HG03558 (cell line): Measurements from ENCODE around the gene FBXO10.

Experiments
- ATAC-seq: cut with Tn5 transposase; IDR thresholded peaks from one replicate; pipeline ENCODE4 v1.9.1; 2021; ENCODE audit warnings: moderate number of reproducible peaks; ENCODE audit not compliant: unreplicated experiment; ENCODE audit errors: extremely low read depth

The FBXO10 gene, protein sequence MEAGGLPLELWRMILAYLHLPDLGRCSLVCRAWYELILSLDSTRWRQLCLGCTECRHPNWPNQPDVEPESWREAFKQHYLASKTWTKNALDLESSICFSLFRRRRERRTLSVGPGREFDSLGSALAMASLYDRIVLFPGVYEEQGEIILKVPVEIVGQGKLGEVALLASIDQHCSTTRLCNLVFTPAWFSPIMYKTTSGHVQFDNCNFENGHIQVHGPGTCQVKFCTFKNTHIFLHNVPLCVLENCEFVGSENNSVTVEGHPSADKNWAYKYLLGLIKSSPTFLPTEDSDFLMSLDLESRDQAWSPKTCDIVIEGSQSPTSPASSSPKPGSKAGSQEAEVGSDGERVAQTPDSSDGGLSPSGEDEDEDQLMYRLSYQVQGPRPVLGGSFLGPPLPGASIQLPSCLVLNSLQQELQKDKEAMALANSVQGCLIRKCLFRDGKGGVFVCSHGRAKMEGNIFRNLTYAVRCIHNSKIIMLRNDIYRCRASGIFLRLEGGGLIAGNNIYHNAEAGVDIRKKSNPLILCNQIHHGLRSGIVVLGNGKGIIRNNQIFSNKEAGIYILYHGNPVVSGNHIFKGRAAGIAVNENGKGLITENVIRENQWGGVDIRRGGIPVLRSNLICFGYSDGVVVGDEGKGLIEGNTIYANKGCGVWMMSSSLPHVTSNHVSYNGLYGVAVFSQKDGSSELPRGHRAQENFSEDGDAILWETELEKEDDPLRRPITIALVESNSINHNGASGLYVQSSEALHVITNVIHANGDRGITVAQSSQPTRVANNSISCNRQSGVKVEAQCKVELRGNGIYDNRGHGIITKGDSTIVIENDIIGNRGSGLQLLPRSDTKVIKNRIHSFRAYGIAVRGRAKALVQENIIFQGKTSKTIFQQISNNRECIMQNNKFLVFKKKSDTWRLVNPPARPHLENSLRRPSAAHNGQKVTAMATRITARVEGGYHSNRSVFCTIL

DNA sequence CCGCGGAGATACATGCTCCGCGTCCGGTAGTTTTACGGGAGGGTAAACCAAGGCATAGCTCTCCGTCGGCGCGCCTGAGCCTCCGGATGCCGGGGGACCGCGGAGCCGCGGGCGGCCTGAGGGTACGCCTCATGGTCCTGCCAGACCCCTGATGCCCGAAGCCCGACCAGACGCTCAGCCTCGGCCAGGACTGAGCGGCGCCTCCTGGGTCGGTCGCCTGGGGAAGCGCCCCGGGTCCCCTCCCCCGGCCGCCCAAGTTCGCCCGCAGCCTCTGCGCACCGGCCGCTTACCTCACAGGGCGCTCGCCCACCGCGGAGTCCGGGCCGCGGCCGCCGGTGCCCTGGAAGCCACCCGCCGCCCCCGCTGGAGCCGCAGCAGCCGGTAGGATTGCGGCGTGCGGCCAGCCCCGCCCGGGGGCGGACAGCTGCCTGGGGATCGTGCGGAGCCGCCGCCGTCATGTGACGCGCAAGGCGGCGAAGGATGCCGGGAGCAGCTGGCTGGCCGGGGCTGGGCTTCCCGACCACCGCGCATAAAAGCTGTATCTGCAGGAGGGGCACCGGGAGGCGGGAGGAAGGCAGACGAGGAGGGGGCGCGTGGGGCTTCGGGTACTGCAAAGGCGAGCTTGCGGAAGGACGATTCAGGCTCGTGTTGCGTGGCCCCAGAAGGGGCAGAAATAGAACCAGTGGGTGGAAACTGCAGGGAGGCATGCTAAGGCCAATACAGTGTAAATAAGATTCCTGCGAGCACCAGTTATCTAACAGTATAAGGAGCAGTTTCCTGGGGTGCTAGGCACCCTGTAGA lies at the start of gene FBXO10:
FBXO10 (minus strand) TSS at position 460 of the 801 bp plus-strand sequence. CDS start 34,612 bp downstream, outside the sequence.
- no peak for ATAC-seq

DNA sequence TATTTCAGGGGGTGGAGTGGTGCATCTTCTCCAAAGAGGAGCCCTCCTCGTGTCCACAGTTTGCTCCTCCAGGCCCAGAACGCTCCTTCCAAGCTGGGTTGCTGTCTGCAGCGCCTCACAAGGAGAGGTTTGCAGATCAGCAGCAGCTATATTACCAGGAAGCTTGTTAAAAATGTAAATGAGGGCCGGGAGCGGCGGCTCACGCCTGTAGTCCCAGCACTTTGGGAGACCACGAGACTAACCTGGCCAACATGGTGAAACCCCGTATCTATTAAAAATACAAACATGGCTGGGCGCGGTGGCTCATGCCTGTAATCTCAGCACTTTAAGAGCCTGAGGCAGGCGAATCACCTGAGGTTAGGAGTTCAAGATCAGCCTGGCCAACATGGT lies 49.6 kb upstream of the FBXO10 start:
- ATAC-seq: no peak

DNA sequence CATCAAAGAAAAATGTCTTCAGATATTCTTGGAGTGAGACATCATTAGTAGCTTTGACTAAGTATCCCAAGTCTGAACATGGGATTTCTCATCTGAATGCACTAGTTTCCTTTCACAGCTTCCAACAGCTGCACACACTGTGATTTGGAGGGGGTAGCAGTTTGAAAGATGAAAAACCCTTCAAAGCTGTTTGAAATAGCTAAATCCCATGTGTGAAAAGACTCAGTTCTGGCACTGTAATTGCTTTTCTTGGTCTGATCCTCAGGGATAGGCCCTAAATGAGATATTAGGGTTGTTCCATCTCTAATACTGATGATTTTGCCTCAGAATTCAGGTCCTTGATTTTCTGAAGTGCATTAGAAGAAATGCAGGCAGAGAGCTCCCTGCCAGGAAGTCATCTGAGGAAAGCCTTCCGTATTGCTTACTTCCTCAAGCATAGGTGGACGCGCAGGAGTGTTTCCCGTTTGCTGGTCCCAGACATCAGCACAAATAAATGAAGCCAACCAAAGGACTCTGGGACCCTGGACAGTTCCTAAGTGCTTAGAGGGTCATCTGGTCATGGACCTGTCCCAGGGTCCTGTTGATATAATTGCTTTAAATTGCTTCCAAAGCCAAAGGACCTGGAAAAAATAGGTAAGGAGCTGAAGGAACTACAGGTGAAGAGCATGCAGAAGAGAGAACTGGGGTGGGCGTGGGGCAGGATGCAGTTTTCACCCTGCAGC lies 49.0 kb upstream of the FBXO10 start:
- ATAC-seq: no peak

DNA sequence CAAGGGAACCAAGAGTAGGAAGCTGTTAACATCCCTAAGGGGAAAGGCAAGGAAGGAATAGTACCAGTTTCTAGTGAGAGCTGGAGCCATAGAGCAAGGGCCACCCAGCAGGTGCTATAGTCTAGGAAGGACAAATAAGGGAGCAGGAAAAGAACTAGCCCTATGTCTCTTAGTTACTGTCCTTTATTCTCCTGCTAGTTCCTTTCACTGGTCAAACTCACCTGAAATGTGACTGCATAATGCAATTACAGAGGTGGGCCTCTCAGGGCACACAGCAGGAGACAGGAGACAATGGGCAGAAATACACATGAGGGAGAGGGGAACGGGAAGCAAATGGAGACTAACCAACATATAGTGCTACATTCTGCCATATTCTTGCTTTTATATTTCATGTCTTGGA lies 47.9 kb upstream of the FBXO10 start:
- ATAC-seq: no peak

DNA sequence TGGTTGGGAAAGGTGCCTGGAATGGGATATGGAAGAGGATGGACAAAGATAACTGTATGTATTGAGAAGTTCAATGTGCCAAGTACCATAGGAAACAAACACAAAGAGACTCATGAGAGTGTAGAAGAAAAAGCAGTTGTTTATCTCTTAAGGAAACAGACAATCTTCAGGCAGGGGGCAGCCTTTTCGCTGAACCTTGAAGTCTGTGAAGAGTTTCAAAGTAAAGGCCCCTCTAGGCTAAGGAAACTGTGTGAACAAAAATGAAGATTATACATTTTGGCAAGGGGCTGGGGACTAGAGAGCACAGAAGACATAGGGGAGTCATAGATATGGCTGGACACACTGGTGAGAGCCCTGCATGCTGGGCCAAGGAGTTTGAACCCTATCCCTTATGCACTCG lies 47.1 kb upstream of the FBXO10 start:
- no peak for ATAC-seq

GRCh38 chr9:37622462-37622861 lies 46.3 kb upstream of the FBXO10 start:
- no peak for ATAC-seq

GRCh38 chr9:37621273-37622121 lies 45.3 kb upstream of the FBXO10 start:
- no peak for ATAC-seq

DNA sequence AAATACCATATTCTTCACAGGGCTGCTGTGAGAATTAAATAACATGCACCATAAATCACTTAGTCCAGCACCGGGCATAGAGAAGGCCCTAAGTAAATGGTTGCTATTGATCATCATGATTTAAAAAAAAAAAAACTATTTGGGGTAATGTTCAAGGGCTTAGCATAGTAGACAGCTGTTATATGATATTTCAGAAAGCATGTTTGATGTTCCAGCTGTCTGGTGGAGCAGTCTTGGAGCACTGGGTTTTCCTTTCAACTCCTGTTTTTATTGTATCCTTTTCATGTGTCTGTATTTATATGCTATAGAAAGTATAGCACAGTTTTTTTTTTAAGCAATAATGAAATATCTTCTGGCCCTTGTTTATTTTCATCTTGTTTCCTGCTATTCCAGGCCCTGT lies 44.2 kb upstream of the FBXO10 start:
- ATAC-seq: no peak

DNA sequence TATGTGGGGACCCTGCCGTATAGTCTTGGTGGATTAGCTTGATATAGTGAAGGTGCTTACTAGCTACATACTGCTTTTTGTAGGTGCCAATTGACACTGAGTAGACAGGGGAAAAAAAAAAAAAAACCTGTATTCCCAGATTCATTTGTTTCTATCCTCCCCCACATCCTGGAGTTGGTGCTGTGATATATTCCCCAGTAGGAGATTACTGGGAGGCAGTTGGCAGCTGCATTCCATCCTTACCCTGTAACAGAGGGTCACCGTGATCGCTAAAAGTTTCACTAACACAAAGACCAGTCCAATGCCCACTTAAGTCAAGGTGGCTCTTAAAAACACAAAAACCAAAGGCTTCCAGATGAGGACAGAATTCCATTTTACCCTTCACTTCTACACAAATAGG lies 43.6 kb upstream of the FBXO10 start:
- no peak for ATAC-seq

DNA sequence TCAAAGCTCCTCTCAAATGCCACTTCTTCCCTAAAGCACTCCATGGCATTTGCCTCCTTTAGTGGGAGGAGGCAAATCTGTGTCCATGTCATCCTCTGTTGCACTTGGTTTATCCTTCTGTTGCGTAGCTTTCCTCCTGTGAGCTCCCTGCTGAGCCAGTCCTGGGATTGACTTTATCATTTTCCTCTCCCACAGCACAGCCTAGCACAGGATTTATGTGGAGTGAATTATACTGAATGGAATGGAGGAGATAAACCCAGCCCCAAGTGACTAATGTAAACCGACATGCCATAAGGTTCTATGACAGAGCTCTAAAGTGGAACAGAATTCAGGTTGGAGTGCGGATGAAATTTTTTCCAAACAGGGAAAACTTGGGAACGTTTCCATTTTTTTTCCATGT lies 42.6 kb upstream of the FBXO10 start:
- no peak for ATAC-seq

DNA sequence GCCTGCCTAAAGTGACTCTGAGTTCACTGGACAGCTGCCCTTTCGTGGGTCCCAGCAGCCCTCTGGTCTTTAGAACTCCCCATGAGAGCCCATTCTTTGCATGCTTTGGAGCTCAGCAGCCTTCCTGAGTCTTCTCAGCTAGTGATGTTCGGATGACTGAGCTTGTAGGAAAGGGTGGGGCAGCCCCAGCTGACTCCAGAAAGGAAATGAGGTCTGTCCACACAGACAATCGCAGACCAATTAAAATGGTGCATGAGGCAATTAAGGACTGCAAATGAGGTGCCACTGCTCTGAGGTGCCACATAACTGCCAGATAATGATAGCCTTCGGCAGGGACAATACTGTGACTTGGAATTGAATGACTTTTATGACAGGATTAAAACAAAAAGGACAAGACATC lies 41.7 kb upstream of the FBXO10 start:
- ATAC-seq: no peak

DNA sequence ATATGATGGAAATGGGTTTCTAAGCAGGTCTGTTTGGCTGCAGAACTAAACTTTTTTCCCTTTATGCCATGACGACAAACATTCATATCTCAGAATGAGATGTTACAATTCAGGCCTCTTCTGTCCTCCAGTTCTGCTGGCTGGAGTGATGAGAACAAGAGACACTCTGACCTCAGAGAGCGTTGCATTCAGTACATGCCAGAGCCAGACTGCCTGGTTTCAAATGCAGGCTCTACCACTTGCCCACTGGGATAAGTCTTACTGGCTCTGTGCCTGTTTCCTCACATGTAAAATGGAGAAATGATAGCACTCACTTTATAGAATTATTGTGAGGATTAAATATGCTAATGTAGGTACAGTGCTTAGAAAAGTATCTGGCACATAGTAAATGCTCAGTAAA lies 41.0 kb upstream of the FBXO10 start:
- no peak for ATAC-seq

DNA sequence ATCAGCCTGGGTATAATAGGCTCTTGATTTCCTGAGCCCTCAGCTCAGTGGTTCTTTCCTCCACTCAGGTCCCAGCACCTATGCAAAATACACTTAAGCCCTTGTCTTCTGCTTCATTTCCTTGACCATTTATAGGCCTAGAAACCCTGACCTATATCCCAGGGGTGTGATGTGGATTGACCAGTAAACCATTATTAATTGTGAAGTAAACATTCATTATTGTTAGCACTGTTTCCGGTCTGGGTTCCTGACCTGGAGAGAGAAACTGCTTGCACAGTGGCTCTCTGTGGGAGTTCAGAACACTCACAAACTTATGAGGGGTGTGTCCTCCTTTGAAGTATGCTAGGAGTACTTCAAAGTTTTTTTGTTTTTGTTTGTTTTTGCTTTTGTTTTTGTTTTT lies 35.8 kb upstream of the FBXO10 start:
- no peak for ATAC-seq

DNA sequence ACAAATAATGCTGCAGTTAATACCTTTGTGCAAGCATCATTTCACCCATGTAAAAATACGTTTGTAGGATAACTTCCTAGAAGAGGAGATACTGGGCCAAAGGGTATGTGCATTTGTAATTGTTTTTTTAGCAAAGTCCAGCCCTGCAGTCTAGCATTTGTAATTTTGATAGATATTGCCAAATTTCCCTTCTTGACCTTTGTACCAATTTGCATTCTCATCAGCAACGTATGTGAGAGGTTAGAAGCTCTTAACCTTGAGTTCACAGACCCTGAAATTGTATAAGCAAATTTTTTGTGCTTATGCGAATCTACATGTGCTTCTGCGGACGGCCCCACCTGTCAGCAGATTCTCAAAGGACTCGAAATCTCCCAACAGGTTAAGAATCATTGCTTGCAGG lies 34.8 kb upstream of the FBXO10 start:
- no peak for ATAC-seq

GRCh38 chr9:37609735-37610397 lies 33.7 kb upstream of the FBXO10 start:
- no peak for ATAC-seq

DNA sequence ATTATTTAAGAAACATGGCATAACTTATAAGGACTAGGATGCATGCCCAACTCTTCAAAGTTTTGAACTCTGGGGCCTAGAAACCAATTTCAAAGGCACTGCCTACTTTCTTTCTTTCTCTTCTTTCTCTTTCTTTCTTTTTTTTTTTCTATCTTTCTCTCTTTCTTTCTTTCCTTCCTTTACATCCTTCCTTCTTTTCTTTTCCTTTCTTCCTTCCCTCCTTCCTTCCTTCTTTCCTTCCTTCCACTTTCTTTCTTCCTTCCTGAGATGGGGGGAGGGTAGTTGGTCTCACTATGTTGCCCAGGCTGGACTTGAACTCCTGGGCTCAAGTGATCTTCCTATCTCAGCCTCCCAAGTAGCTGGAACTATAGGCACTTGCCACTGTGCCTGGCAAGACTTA lies 32.1 kb upstream of the FBXO10 start:
- no peak for ATAC-seq

GRCh38 chr9:37604296-37604695 lies 28.1 kb upstream of the FBXO10 start:
- no peak for ATAC-seq

DNA sequence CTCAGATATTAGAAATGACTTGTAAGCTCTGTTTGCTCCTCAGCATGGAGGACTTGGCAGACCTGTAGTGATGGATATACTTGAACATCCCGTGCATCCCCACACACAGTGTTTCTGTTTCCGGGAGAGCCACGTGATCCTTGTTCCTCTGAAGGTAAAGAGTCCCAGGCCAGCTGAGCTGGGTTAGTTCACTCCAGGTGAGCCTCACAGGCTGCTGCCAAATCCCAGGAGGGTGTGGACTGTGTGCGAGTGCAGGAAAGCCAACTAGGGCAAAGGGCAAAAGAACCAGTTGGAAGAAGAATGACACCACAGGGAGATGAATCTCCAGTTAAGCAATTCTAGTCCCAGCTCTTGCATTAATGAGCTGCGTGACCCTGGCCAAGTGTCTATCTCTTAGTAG lies 26.6 kb upstream of the FBXO10 start:
- ATAC-seq: no peak
